HEK293T (cell line): ENCODE data around the gene R3HCC1L.

ENCODE experiments used
- BHLHE40 ChIP-seq: fragments of 450-650 bp; IDR thresholded peaks from 2 replicates; pipeline ENCODE4 v1.6.1; 2016; ENCODE audit warnings: mild to moderate bottlenecking, moderate library complexity, borderline replicate concordance
- CTBP1 ChIP-seq: fragments of 450-650 bp; IDR thresholded peaks from 2 replicates; pipeline ENCODE4 v1.6.1; 2016; ENCODE audit warnings: borderline replicate concordance
- FOXA1 ChIP-seq: fragments of 450-650 bp; IDR thresholded peaks from 2 replicates; pipeline ENCODE4 v1.6.1; 2016; ENCODE audit warnings: mild to moderate bottlenecking
- NFRKB ChIP-seq: fragments of 450-650 bp; IDR thresholded peaks from 2 replicates; pipeline ENCODE4 v1.6.1; 2016; ENCODE audit warnings: mild to moderate bottlenecking, moderate library complexity
- SUZ12 ChIP-seq: fragments of 450-650 bp; IDR thresholded peaks from 2 replicates; pipeline ENCODE4 v1.6.1; 2016; ENCODE audit warnings: mild to moderate bottlenecking
- TARDBP ChIP-seq: fragments of 450-650 bp; IDR thresholded peaks from 2 replicates; pipeline ENCODE4 v1.6.1; 2016

- no peak for TF ChIP-seq CTBP1
- TF ChIP-seq SUZ12: no peak
- TF ChIP-seq FOXA1: no peak
- TF ChIP-seq TARDBP: no peak
- TF ChIP-seq BHLHE40: no peak
- TF ChIP-seq NFRKB: no peak
Measured at GRCh38 chr10:98167191-98167590, 32.7 kb downstream of the R3HCC1L start.
